Neural progenitor cell (in vitro differentiated cells): ENCODE results near the gene TAC4. TPM values are rescaled to one million over a fixed set of nuclear protein-coding genes. Genes with fewer than 3 reads are reported as not detected.
A peak's percentile ranks its signal among the peaks of the same experiment; 100 is the strongest.

Experiments used
- DNase-seq: peaks from one replicate; pipeline ENCODE4 v3.0.0-alpha.2; 2016; ENCODE audit warnings: low spot score
- H2AFZ ChIP-seq: fragments of 200-600 bp; sonication (generic); replicated peaks from 2 replicates; pipeline ENCODE4 v1.6.1; 2016; ENCODE audit warnings: antibody characterized with exemption
- H3F3A ChIP-seq: fragments of 200-600 bp; sonication (generic); 2 replicates; pipeline ENCODE4 v1.6.1; 2016; ENCODE audit warnings: antibody characterized with exemption, low read depth
- H3K27ac ChIP-seq: fragments of 200-600 bp; sonication (generic); 2 replicates; pipeline ENCODE4 v1.5.1; 2016; ENCODE audit warnings: mild to moderate bottlenecking
- H3K27me3 ChIP-seq: fragments of 200-600 bp; sonication (generic); 2 replicates; pipeline ENCODE4 v1.6.1; 2016; ENCODE audit warnings: mild to moderate bottlenecking, moderate library complexity
- H3K36me3 ChIP-seq: fragments of 200-600 bp; sonication (generic); 2 replicates; pipeline ENCODE4 v1.5.1; 2016
- H3K4me1 ChIP-seq: fragments of 200-600 bp; sonication (generic); 2 replicates; pipeline ENCODE4 v1.6.1; 2016; ENCODE audit warnings: mixed run types
- H3K4me2 ChIP-seq: fragments of 200-600 bp; sonication (generic); 2 replicates; pipeline ENCODE4 v1.6.1; 2016
- H3K4me3 ChIP-seq: fragments of 200-600 bp; sonication (generic); 2 replicates; pipeline ENCODE4 v1.5.1; 2016
- H3K79me2 ChIP-seq: fragments of 200-600 bp; sonication (generic); 2 replicates; pipeline ENCODE4 v1.6.1; 2016; ENCODE audit warnings: low read depth
- H3K9ac ChIP-seq: fragments of 200-600 bp; sonication (generic); 2 replicates; pipeline ENCODE4 v1.6.1; 2016
- H3K9me3 ChIP-seq: fragments of 200-600 bp; sonication (generic); 2 replicates; pipeline ENCODE4 v1.5.1; 2016; ENCODE audit warnings: low read depth
- H4K20me1 ChIP-seq: fragments of 200-600 bp; sonication (generic); 2 replicates; pipeline ENCODE4 v1.6.1; 2016; ENCODE audit warnings: low read depth
- H3K27ac Mint-ChIP-seq: 3 replicates; pipeline ENCODE4 v1.8.0; 2021; ENCODE audit warnings: mixed read lengths
- H3K27me3 Mint-ChIP-seq: 2 replicates; pipeline ENCODE4 v1.8.0; 2022; ENCODE audit warnings: low read depth, mild to moderate bottlenecking, inconsistent platforms, moderate library complexity, mixed read lengths; ENCODE audit not compliant: insufficient read depth
- H3K36me3 Mint-ChIP-seq: 3 replicates; pipeline ENCODE4 v1.8.0; 2021; ENCODE audit warnings: mixed read lengths
- H3K4me1 Mint-ChIP-seq: 3 replicates; pipeline ENCODE4 v1.8.0; 2021; ENCODE audit warnings: mixed read lengths
- H3K4me3 Mint-ChIP-seq: 3 replicates; pipeline ENCODE4 v1.8.0; 2021; ENCODE audit warnings: mild to moderate bottlenecking, moderate library complexity, mixed read lengths
- H3K9me3 Mint-ChIP-seq: 3 replicates; pipeline ENCODE4 v1.8.0; 2020; ENCODE audit warnings: mixed read lengths
- EZH2 ChIP-seq: fragments of 200-600 bp; sonication (generic); IDR thresholded peaks from 2 replicates; pipeline ENCODE4 v1.6.1; 2017; ENCODE audit warnings: antibody characterized with exemption, mild to moderate bottlenecking, moderate library complexity
- EZH2phosphoT487 ChIP-seq: fragments of 200-600 bp; sonication (generic); IDR thresholded peaks from 2 replicates; pipeline ENCODE4 v1.6.1; 2017; ENCODE audit warnings: antibody characterized with exemption
- total RNA-seq: library from RNA; depleted of rRNA; stranded (reverse); fragments of >200 nt; gene quantifications from 2 replicates; pipeline ENCODE4 v1.2.3, GENCODE V29; 2015; ENCODE audit warnings: low replicate concordance
- TF ChIP-seq, protein P1 (sequence below): fragments of 200-600 bp; sonication (generic); IDR thresholded peaks from 2 replicates; pipeline ENCODE4 v1.5.1; 2017; ENCODE audit warnings: antibody characterized with exemption, mild to moderate bottlenecking

The TAC4 gene
- total RNA-seq, 1 donor from 2014 or later: not detected

DNA sequence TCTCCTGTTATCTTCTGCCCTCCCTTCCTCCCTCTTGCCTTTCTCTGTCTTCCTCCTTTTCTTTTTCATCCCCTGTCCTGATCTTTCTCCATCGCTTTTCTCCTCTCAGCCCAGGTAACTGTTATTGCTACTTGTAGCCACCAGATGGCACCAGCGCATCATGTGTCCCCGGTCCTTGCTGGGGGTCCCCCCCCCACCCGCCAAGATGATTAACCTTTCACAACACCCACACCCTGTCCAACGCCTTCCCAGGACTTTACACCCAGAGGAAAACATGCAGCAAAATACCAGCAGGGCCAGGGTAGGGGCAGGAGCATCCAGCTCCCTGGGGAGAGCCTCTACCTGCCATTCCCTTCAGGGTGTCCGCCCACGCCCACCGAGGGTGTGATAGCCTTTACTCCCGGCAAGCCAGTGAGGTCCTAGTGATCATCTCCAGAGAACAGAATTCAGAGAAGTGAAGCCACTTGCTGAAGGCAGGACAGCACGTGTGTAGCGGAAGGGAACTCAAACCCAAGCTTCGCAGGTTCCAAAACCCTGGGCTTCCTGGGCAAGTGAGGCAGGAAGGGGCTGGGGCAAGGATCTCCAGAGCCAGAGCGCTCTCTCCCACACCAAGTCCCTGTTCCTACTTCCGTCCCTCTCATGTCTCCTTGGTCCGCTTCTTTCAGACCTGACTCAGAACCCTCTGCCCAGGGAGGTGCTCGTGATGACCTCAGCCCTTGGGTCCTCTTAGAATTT is 13.4 kb upstream of the TAC4 start:
- peaks cover 8% of the 10 kb centered on the region for H3K27me3 ChIP-seq
- no peaks in the 10 kb centered on the region for H3K36me3 ChIP-seq
- H3K9me3 ChIP-seq: no peaks in the 10 kb centered on the region
- H3K4me2 ChIP-seq: no peak overlapping the region
- TF ChIP-seq, protein P1, sequence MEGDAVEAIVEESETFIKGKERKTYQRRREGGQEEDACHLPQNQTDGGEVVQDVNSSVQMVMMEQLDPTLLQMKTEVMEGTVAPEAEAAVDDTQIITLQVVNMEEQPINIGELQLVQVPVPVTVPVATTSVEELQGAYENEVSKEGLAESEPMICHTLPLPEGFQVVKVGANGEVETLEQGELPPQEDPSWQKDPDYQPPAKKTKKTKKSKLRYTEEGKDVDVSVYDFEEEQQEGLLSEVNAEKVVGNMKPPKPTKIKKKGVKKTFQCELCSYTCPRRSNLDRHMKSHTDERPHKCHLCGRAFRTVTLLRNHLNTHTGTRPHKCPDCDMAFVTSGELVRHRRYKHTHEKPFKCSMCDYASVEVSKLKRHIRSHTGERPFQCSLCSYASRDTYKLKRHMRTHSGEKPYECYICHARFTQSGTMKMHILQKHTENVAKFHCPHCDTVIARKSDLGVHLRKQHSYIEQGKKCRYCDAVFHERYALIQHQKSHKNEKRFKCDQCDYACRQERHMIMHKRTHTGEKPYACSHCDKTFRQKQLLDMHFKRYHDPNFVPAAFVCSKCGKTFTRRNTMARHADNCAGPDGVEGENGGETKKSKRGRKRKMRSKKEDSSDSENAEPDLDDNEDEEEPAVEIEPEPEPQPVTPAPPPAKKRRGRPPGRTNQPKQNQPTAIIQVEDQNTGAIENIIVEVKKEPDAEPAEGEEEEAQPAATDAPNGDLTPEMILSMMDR: peak; percentile 99
- TF ChIP-seq EZH2phosphoT487 (no peak), EZH2 (peak; percentile 48)
- DNase-seq: peak; percentile 78
- H3K9ac ChIP-seq: no peak overlapping the region
- no peaks in the 10 kb centered on the region for H3K79me2 ChIP-seq
- peaks cover 16% of the 10 kb centered on the region for H3K4me1 ChIP-seq
- H3K27ac ChIP-seq: no peak overlapping the region
- Mint-ChIP-seq H3K9me3 (no peaks in the 10 kb centered on the region), H3K4me1 (peaks cover 26% of the 10 kb centered on the region), H3K36me3 (no peaks in the 10 kb centered on the region), H3K27ac (no peak overlapping the region), H3K27me3 (peaks cover 17% of the 10 kb centered on the region), H3K4me3 (no peak overlapping the region)
- H3K4me3 ChIP-seq: no peak overlapping the region
- no peak overlapping the region for H2AFZ ChIP-seq
- H4K20me1 ChIP-seq: no peaks in the 10 kb centered on the region
- peaks cover 16% of the 10 kb centered on the region for H3F3A ChIP-seq

DNA sequence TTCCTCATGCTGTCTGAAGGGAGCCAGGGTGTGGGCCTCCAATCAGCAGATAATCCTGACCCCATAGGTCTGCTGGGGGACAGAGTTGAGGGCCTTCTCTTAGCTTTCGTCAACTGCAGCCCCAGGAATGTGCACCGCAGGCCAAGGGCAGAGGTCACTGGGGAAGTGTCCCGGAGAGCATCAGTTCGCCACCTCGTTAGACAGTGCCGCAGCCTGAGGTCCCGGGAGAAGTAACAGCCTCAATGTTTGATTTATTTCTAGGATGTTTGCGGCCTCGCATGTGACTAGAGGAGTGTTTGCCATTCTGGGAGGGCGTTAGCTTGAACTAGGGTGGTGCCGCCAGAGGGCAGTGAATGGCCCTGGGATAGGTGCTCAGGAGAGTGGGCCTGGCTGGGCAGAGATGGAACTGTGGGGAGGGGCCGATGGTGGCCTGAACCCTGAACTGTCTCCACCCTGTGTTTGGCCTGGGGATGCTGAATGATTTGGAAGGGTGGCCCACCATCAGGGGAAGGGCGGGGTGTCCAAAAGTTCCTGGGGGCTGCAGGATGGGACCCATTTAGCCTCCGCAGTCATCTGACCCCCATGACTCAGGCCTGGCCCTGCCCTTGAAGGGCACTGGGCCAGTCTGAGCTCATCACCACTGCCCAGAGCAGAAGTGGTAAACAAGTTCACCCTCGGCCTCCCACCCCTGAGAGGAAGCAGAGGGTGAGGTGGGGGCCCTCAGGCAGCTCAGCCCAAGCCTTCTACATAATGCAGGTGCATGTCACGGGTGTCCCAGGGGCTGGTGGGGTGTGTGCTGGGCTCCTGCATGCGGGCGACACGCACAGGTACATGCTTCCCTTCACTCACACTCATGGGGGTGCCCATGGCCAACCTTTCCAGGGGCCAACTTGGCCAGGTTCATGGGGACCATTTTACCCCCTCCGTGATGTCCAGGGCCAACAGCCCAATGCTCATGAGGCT is 12.4 kb upstream of the TAC4 start:
- Histone ChIP-seq H4K20me1 (no peaks in the 10 kb centered on the region), H3K27me3 (peaks cover 18% of the 10 kb centered on the region), H3K4me2 (no peak overlapping the region), H3F3A (peaks cover 9% of the 10 kb centered on the region), H3K4me1 (peaks cover 8% of the 10 kb centered on the region), H3K9me3 (no peaks in the 10 kb centered on the region), H3K9ac (no peak overlapping the region), H3K36me3 (no peaks in the 10 kb centered on the region), H3K27ac (no peak overlapping the region), H3K79me2 (no peaks in the 10 kb centered on the region), H3K4me3 (no peak overlapping the region), H2AFZ (no peak overlapping the region)
- H3K4me1 Mint-ChIP-seq: peaks cover 15% of the 10 kb centered on the region
- peak; percentile 38 for DNase-seq
- TF ChIP-seq, protein P1: peak; percentile 25
- no peak for TF ChIP-seq EZH2
- peaks cover 20% of the 10 kb centered on the region for H3K27me3 Mint-ChIP-seq
- no peaks in the 10 kb centered on the region for H3K36me3 Mint-ChIP-seq
- H3K9me3 Mint-ChIP-seq: no peaks in the 10 kb centered on the region
- no peak overlapping the region for H3K4me3 Mint-ChIP-seq
- no peak overlapping the region for H3K27ac Mint-ChIP-seq

DNA sequence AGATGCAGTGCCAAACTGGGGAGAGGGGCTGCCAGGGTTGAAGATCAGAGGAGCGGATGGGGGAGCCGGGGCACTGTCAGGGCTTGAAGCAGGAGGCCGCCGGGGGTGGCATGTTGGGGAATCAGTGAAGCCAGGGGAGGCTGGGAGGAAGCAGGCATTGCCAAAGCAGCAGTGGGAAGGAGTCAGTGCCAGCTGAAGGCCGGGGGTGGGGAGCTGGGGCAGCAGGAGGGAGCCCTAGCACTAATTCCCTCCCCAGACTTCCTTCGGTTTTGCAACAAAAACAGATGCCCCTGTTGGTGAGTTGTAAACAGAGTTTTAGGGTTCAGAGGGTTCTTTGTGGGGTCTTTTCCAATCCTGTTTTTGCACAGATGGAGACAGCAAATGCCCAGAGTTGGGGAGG is 10.9 kb upstream of the TAC4 start:
- no peak overlapping the region for H3K4me2 ChIP-seq
- peaks cover 33% of the 10 kb centered on the region for H3K27me3 ChIP-seq
- Mint-ChIP-seq H3K36me3 (no peaks in the 10 kb centered on the region), H3K4me1 (peaks cover 5% of the 10 kb centered on the region), H3K27me3 (peaks cover 16% of the 10 kb centered on the region), H3K27ac (peak overlapping the region; percentile 14), H3K4me3 (no peak overlapping the region), H3K9me3 (no peaks in the 10 kb centered on the region)
- peaks cover 3% of the 10 kb centered on the region for H3F3A ChIP-seq
- H3K36me3 ChIP-seq: no peaks in the 10 kb centered on the region
- H2AFZ ChIP-seq: no peak overlapping the region
- DNase-seq: no peak
- H3K4me1 ChIP-seq: no peaks in the 10 kb centered on the region
- H3K9me3 ChIP-seq: no peaks in the 10 kb centered on the region
- TF ChIP-seq, protein P1: no peak
- TF ChIP-seq EZH2: no peak
- no peak for TF ChIP-seq EZH2phosphoT487
- no peaks in the 10 kb centered on the region for H4K20me1 ChIP-seq
- no peaks in the 10 kb centered on the region for H3K79me2 ChIP-seq
- no peak overlapping the region for H3K4me3 ChIP-seq
- H3K27ac ChIP-seq: no peak overlapping the region
- no peak overlapping the region for H3K9ac ChIP-seq
